SK-N-SH (cell line): ENCODE results near the gene BCL11A.

ENCODE experiments used
- CHD2 ChIP-seq: fragments of 150-350 bp; IDR thresholded peaks from 2 replicates; pipeline ENCODE4 v1.6.1; 2018; ENCODE audit warnings: low read length; ENCODE audit not compliant: partially characterized antibody
- CTCF ChIP-seq: fragments of 200-600 bp; sonication (generic); IDR thresholded peaks from 2 replicates; pipeline ENCODE4 v1.6.1; 2017; ENCODE audit warnings: antibody characterized with exemption, mild to moderate bottlenecking, moderate library complexity
- ELF1 ChIP-seq: IDR thresholded peaks from 2 replicates; pipeline ENCODE4 v1.4.0; 2012
- EZH2phosphoT487 ChIP-seq: fragments of 200-600 bp; sonication (generic); IDR thresholded peaks from 2 replicates; pipeline ENCODE4 v1.6.1; 2017; ENCODE audit warnings: low read depth, mixed run types, mild to moderate bottlenecking, antibody characterized with exemption, moderate library complexity, borderline replicate concordance
- FOXM1 ChIP-seq: IDR thresholded peaks from 2 replicates; pipeline ENCODE4 v1.4.0; 2012; ENCODE audit warnings: low read depth, mild to moderate bottlenecking
- GABPA ChIP-seq: IDR thresholded peaks from 2 replicates; pipeline ENCODE4 v1.4.0; 2012; ENCODE audit warnings: low read depth, mild to moderate bottlenecking
- GATA2 ChIP-seq: sonication (generic); formaldehyde crosslinking; IDR thresholded peaks from 2 replicates; pipeline ENCODE4 v1.5.0; 2020; ENCODE audit warnings: mild to moderate bottlenecking, missing genetic modification reagents
- MXI1 ChIP-seq: IDR thresholded peaks from 2 replicates; pipeline ENCODE4 v1.6.1; 2012; ENCODE audit warnings: mild to moderate bottlenecking, low read depth, low read length, improper control_type of control experiment
- NRF1 ChIP-seq: IDR thresholded peaks from 2 replicates; pipeline ENCODE4 v1.6.1; 2012; ENCODE audit warnings: low read depth, mild to moderate bottlenecking, low read length
- POLR2AphosphoS5 ChIP-seq: IDR thresholded peaks from 2 replicates; pipeline ENCODE4 v1.6.1; 2012; ENCODE audit warnings: low read depth, low read length
- RAD21 ChIP-seq: IDR thresholded peaks from 2 replicates; pipeline ENCODE4 v1.6.1; 2012; ENCODE audit warnings: mild to moderate bottlenecking, low read length
- SMC3 ChIP-seq: IDR thresholded peaks from 2 replicates; pipeline ENCODE4 v1.6.1; 2012; ENCODE audit warnings: low read depth, low read length, improper control_type of control experiment
- USF2 ChIP-seq: fragments of 150-350 bp; IDR thresholded peaks from 2 replicates; pipeline ENCODE4 v1.6.1; 2017; ENCODE audit warnings: antibody characterized with exemption, low read length, low read depth, borderline replicate concordance

GRCh38 chr2:60470340-60470739 lies 83.1 kb downstream of the BCL11A start:
- TF ChIP-seq CHD2 (no peak), CTCF (no peak), FOXM1 (no peak), EZH2phosphoT487 (no peak), GATA2 (CRISPR knock-in tag) (no peak), NRF1 (no peak), SMC3 (no peak), POLR2AphosphoS5 (no peak), GABPA (no peak), RAD21 (no peak), ELF1 (no peak), MXI1 (no peak), USF2 (no peak)
